Measurements from ENCODE around the gene POLG.

POLG gene

DNA sequence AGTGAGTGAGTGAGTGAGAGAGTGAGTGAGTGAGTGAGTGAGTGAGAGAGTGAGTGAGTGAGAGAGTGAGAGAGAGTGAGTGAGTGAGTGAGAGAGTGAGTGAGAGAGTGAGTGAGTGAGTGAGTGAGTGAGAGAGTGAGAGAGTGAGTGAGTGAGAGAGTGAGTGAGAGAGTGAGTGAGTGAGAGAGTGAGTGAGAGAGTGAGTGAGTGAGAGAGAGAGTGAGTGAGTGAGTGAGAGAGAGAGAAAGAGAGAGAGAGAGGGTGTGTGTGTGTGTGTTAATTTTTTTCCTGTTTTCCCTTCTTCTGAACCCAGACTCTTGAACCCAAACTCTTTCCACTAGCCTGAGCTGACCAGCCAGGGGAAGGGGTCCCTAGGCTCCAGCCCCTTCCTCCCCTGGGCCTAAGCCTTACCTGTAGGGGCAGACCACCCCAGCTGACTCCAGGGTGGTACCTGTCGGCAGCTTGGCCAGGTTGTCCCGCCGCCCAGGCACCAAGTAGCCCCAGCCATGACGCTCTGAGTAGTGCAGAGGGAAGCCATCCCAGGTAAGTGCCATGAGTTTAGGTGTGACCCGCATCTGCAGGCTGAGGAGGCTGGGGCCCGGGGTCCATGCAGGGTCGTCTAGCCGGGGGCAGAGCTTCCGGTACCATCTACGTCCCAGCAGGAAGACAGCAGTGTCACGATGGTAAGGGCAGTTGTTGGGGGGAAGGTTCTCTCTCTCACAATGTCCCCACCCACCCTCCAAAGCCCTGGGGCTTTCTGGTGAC is 9.4 kb downstream of the POLG start:
- no peak for DNase-seq

DNA sequence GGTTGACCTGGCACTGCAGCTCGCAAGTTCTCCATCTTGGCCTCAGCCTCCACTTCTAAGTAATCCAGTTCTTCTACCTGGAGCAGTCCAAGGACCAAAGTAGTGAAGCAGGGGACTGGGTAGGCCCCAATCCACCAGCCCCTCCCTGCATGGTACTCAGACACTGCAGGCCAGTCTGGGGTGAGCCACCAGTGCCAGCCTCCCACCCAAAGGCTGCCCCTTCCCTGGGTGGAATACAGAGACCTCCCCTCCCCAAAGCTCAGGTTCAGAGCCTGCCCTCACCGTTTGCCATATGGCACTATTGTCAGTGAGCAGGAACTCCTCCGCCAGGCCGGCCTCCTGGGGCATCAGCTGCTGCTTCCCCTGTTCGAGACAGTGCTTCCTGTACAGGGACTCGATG is 10.8 kb downstream of the POLG start:
- DNase-seq, result no peak

- DNase-seq, result no peak
Measured at GRCh38 chr15:89322822-89323221, 11.8 kb downstream of the POLG start.

DNA sequence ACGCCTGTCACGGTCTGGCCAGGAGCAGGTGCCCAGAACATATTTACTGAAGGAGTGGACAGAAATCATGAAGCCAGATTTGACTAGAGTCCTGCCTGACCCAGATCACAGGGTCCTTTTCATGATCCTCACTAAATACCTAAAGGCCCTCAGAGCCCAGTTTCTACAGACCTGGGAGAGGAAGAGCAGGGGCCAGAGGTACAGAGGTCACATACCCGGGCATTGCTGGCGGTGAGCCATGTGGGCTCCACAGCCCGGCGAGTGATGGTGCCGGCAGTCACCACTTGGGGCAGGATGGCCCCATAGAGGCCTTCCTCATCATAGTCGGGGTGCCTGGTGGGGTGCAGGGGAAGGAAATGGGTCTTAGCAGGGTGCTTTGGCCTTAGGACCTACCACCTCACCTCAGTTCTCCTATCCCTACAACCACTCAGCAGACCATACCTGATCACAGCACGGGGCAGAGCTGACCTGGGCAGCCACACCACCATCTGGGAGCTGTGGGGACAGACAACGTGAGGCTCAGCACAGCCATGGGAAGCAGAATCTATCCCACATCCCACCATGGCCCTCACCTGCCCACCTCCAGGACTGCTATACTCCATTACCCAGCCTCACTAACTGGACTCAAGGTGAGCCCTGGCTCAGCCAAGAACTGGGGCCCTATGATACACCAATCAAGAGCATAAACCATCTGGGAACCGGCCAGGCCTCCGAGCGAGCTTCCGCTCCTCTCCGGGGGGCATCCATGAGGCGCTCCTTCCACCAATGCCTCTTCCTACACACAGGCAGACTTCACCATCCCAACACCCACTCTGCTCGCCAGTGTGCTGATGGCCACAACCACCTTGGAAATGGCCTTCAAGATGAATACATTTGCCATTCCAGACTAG is 12.9 kb downstream of the POLG start:
- no peak for DNase-seq

DNA sequence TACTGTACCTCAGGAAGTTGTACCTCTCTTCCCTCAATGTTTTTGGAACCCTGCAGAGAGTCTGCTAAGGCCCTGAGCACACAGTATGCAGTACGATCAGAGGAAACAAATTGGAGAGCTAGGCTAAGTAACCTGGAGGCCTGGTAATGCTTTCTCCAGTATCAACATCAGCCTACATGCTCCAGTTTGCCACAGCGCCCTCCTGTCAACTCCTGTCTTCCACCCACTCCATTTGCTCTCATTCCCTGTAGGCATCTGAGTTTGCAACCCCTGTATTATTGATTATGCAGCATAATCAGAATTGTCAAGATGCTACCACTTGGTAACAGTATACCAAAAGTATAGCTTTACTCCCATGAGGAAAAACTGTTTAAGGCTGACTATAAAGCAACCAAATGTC is 14.4 kb downstream of the POLG start:
- DNase-seq, result no peak

DNA sequence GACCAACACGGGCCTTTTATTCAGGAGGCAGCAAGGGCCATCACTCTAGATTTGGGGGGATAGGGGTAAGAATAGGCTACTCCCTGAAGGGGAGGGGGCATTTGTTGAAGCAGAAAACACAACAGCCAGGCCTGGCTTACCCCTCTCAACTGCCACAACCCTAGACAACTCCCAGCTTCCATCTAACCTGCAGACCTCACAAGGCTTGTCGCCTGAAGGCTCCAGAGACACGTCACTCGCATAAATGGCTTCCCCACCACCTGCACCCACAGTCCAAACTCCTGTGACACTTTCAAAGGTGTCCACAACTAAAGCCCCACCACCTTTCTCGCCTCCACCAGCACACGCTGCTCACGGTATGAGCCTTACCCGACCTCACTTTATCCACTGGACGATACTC is 14.9 kb downstream of the POLG start:
- no peak for DNase-seq

DNA sequence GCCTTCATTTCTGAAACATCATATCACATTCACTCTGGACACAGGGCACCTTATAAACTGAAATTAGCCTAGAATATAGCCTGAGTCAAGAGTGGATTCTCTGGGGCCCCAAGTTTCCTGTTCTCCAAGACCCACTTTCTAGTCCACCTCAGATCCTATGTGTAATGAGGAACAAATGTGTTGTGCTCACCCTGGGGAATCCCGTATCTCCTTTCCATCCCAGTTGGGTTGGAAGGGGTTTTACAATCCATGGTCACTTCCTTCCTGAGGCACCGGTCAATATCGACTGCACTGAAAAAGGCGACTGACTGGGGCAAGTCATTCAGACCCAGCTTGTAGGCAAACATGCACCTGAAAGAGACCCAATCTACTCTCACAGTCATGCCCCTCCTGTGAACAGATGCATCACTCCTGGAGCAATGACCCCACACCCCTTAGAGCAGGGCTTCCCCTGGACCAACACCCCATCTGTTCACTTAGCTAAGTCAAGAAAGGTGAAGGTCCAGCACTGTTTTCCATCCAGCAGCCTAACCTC is 17.4 kb downstream of the POLG start:
- no peak for DNase-seq

DNA sequence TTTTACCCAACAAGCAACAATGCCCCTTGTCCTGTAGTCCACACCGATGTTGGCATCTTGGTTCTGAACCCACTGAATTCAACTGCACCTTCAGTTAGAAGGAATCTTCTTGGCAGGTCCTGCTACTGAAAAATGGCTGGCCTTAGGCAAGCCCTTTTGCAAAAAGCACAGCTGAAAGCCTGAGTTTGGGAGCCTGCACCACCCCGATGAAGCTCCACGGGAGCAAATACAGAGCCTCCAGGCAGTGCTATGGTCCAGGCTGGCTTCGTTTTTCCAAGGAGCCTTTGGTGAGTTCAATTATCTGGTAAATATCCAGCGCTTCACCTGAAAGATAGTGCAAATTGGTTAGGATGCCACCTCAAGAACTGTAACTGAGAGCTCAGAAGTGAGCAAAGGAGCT is 18.1 kb downstream of the POLG start:
- no peak for DNase-seq

- DNase-seq, result no peak
Measured at GRCh38 chr15:89315375-89315929, 19.2 kb downstream of the POLG start.

GRCh38 chr15:89309993-89310392 is 24.6 kb downstream of the POLG start:
- no peak for DNase-seq

- no peak for DNase-seq
Measured at GRCh38 chr15:89308236-89308635, 26.4 kb downstream of the POLG start.

DNA sequence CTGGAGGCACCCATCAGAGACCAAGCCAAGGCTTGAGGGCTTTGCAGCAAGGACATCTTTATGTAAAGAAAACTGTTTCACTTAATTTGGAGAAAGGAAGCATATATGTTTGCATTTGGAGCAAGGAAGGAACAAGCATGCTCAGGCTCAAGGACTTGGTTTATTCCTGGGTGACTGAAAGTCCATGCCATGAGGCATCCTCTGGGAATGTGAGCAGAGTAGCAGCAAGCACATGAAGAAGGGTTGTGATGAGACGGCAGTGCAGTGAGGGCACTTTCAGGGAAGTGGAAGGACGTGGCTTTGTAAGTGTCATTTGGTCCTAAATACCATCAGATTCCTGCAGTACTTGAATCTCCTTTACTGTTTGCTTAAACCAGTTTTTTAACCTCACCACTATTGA is 26.8 kb downstream of the POLG start:
- no peak for DNase-seq

DNA sequence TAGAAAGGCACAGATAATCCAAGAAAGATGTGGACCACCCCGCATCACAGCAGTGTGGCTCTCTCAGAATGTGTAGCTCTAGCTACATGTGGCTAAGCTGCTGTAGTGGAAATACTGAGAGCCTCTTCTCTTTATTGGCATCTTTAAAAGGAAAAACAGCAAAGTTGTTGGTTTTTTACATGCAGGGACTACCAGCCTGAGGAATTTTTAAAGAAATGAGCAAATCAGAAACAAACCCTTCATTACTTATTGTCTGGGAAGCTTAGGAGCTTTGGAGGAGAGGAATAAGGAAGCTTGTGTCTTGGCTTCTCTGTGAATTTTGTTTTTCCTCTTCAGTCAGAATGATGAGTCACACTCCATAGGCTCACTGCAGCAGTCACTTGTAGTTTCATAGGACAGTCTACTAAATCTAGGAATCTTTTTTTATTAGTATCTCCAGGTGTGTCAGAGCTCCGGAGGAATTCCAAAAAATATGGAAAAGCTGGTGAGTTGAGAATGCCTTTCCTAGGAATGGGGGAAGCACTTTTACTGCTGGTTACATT is 27.5 kb downstream of the POLG start:
- no peak for DNase-seq

DNA sequence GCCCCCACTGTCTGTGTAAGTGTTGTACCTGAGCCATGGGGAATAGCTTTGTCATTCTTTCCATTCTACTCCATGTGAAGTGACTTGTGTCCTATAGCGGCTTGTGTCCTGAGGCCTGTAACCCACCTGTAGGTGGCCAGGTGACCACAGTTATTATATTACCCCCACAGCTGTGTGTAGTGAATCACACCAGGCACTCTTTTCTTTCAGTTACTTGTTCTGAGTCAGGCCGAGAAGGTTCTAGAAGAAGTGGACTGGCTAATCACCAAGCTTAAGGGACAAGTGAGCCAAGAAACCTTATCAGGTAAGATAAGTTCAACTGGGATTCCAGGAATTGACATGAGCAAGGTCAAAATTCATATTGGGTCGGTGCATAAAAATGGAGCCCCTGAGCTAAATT is 29.2 kb downstream of the POLG start:
- DNase-seq, result no peak

- DNase-seq, result no peak
Measured at GRCh38 chr15:89303986-89304385, 30.6 kb downstream of the POLG start.

- no peak for DNase-seq
Measured at GRCh38 chr15:89301304-89302089, 33.1 kb downstream of the POLG start.

- no peak for DNase-seq
Measured at GRCh38 chr15:89299896-89300295, 34.7 kb downstream of the POLG start.

DNA sequence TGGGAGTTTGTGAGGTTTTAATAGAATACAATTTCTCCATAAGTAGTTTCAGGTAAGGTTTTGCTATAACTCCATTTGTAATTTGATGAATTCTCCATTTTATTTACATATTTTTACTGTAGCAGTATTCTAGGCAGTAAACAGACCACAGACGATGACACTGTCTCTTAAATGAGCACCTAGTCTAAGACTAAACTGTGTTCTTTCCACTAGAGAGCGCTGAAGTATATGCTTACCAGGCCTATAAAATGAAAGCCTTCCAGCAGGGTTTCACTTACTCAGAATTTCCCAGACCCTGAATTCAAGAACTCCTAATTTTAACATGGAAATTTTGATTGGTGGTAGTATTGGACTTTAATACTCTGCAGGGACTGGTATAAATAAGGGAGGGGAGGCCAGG is 41.6 kb downstream of the POLG start:
- DNase-seq, result no peak

GRCh38 chr15:89291934-89292438 is 42.6 kb downstream of the POLG start:
- DNase-seq, result no peak

DNA sequence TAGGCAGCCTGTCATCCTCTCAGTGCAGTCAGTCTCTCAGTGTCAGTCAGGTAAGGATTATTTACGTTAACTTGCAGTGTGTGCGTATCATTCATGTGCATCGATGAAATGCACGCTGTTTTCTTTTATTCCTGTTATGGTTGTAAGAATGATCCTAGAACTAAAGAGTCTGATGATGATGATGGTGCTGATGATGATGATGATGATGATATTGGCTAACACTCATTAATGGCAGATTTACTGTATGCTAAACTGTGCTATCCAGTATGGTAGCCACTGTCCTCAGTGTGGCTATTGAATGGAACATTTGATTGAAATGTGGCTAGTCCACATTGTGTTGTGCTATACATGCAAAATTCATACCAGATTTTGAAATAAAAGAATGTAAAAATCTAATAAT is 51.4 kb downstream of the POLG start:
- DNase-seq, result no peak

GRCh38 chr15:89282631-89283030 is 52.0 kb downstream of the POLG start:
- no peak for DNase-seq

DNA sequence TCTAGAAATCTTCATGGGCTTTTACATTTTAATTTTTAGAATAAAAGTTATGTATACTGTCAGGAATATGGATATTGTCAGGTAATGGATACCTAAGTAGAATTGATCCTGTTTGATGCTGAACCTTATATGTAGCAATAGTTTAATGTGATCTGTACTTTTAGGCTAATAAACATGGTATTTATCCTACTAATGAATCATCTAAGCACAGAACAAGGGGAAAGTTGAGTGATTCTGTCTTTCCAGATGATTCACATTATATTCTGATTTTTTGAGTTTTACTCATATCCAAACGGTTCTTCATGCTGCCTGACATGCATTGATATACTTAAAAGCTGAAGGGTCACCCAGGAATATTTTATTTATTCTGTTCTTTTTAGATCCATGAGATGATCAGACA is 56.3 kb downstream of the POLG start:
- no peak for DNase-seq
